HG02798 (cell line): ENCODE data around the gene MYOM1.

Experiments used
- ATAC-seq: cut with Tn5 transposase; IDR thresholded peaks from one replicate; pipeline ENCODE4 v1.9.1; 2021; ENCODE audit warnings: mild to moderate bottlenecking; ENCODE audit not compliant: unreplicated experiment, poor library complexity

MYOM1 gene

GRCh38 chr18:3157086-3157485 is 62.7 kb downstream of the MYOM1 start:
- ATAC-seq: no peak

- ATAC-seq: no peak
Measured at GRCh38 chr18:3156325-3156640, 63.5 kb downstream of the MYOM1 start.

GRCh38 chr18:3154214-3154613 is 65.6 kb downstream of the MYOM1 start:
- ATAC-seq: no peak

- ATAC-seq: peak; percentile 83
Measured at GRCh38 chr18:3153107-3153704, 66.6 kb downstream of the MYOM1 start.

GRCh38 chr18:3152294-3152693 is 67.5 kb downstream of the MYOM1 start:
- no peak for ATAC-seq

- no peak for ATAC-seq
Measured at GRCh38 chr18:3151399-3152264, 68.1 kb downstream of the MYOM1 start.

- no peak for ATAC-seq
Measured at GRCh38 chr18:3150688-3151087, 69.1 kb downstream of the MYOM1 start.

- ATAC-seq: no peak
Measured at GRCh38 chr18:3150274-3150673, 69.5 kb downstream of the MYOM1 start.

GRCh38 chr18:3148930-3149535 is 70.7 kb downstream of the MYOM1 start:
- ATAC-seq: no peak

GRCh38 chr18:3147935-3148554 is 71.7 kb downstream of the MYOM1 start:
- no peak for ATAC-seq

GRCh38 chr18:3140986-3141639 is 78.7 kb downstream of the MYOM1 start:
- ATAC-seq: no peak

- ATAC-seq: no peak
Measured at GRCh38 chr18:3140342-3140741, 79.4 kb downstream of the MYOM1 start.

GRCh38 chr18:3139406-3139805 is 80.4 kb downstream of the MYOM1 start:
- no peak for ATAC-seq

GRCh38 chr18:3138274-3138975 is 81.3 kb downstream of the MYOM1 start:
- ATAC-seq: no peak

GRCh38 chr18:3135536-3135935 is 84.2 kb downstream of the MYOM1 start:
- no peak for ATAC-seq

- ATAC-seq: no peak
Measured at GRCh38 chr18:3132700-3133099, 87.1 kb downstream of the MYOM1 start.

GRCh38 chr18:3130344-3130743 is 89.4 kb downstream of the MYOM1 start:
- no peak for ATAC-seq

GRCh38 chr18:3129053-3129864 is 90.5 kb downstream of the MYOM1 start:
- peak; percentile 98 for ATAC-seq

GRCh38 chr18:3126457-3127097 is 93.2 kb downstream of the MYOM1 start:
- no peak for ATAC-seq
